ENCODE results near the gene WHRN.

The WHRN gene

DNA sequence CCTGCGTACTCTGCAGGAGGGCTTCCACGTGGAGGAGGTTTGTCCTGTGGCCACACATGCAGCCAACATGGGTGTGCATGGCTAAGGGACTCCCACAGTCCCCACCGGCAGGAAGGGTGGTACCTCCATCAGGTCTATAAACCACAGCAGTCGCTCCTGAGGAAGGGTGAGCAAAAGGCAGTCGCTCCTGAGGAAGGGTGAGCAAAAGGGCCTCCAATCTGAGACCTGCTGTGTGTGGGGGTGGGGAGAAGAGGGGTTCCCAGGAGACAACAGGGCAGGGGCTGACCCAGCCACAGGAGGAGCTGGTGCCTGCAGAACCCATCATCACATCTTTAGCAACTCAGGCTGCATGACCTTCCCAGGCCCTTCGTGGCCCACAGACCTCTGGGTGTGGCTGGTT, 87.2 kb downstream of the WHRN start:
- DNase-seq (ENCODE audit: low spot score) = no peak

DNA sequence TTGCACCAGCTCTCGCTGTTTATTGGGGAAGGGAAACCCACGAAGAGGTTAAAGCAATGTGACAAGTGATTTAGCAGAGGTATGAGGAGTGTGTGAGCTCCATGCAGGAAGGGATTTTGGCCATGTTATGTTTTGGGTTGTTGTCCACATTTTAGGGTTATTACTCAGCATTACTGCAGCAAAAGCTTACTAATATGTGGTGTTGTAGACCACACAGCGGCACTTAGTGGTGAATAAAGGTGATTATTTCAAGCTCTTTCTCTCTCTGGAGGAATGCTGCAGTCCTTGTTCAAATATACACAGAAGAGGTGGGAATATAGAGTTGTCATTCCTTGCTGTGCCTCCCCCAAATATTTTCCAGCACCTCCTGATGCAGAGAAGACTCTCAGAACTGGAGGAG, 87.8 kb downstream of the WHRN start:
- DNase-seq (ENCODE audit: low spot score) = peak; percentile 83

DNA sequence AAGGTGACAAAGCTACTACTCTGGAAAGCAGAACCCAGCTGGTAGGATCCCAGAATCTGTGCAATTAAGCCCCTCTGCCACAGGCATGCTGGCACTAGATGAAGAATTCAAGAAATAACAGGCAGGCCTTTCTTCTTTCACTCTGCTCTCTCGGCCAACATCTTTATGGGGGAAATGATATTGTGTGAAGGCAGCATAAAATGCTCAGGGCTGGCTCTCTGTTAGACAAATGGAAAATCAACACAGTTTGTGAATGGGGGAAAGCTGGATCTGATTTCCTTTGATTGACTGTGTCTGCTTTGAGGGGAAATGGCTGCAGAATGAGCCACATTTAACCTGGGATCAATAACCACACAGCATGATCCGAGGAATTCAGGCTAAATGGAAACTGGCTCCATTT, 88.4 kb downstream of the WHRN start:
- no peak for DNase-seq (ENCODE audit: low spot score)

DNA sequence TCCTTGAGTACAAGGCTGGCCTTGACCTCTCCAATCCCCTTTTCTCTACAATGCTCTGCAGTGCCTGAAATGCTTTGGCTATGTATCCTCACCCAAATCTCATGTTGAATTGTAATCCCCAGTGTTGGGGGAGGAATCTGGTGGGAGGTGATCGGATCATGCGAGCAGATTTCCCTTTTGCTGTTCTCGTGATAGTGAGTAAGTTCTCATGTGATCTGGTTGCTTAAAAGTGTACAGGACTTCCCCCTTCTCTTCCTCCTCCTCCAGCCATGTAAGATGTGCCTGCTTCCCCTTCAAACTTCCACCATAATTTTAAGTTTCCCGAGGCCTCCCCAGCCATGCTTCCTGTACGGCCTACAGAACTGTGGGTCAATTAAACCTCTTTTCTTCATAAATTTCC, 89.0 kb downstream of the WHRN start:
- DNase-seq (ENCODE audit: low spot score) = no peak

DNA sequence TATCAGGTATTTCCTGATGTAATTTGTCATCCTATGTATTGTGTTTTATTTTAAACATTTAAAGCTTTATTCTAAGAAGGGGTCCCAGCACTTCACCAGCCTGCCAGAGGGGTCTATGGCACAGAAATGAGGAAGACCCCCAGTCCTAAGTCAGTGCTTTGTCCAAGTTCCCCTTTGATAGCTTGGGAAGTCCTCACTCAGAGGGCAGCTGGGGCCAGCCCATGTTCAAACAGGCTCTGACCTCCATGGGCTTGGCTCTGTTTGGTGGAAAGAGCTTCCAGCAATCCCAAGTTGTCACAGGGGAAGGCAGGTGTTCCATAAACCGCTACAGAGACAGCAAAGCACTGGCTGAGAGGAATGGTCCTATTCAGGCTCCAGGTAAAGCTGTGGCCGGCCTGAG, 90.9 kb downstream of the WHRN start:
- no peak for DNase-seq (ENCODE audit: low spot score)

DNA sequence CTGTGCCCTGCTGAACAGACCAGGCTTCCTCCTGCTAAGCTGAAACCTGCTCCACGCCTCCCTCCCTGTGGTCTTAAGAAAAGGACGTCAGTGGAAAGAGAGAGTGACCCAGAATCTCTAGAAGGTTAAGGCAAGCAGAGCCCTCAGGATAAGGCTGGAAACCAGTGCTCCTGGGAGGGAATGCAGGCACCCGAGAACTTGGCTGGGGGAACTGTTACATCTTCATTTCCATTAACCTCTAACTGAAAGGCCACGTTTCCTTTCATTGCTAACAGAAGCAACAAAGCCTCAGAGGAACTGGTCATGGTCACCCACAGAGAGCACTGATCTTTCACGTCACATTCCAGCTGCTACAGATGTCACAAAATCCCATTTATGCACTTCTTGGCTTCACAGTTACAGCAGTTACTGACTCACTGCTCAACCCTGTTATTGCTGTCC, 91.4 kb downstream of the WHRN start:
- no peak for DNase-seq (ENCODE audit: low spot score)

DNA sequence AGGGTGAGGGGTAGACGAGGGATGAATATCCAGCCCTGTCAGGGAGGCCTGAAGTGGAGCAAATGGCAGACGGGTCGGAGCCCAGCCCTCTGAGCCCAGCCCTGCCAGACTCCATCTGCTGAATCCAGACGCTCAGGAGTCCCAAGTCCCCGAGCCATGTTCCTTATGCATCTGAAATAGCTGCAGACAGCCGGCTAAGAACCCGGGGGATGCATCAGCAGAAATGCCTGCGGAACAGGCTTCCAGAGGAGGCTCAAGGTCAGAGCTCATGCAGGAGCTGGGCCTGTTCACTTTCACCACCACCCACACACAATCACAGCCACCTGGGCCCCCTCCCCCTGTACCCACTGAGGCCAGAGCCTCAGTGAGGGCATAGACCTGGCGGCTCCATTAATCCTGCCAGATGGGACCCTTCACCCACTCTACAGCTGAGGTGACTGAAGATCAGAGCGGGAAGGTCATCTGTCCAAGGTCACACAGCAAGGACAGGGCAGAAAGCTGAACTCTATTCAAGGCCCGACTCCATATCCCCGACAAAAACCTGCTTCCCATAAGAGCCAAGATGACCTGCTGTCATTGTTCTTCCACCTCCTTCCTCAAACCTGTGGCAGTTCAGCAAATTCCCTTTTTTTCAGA, 93.1 kb downstream of the WHRN start:
- DNase-seq (ENCODE audit: low spot score) = no peak

DNA sequence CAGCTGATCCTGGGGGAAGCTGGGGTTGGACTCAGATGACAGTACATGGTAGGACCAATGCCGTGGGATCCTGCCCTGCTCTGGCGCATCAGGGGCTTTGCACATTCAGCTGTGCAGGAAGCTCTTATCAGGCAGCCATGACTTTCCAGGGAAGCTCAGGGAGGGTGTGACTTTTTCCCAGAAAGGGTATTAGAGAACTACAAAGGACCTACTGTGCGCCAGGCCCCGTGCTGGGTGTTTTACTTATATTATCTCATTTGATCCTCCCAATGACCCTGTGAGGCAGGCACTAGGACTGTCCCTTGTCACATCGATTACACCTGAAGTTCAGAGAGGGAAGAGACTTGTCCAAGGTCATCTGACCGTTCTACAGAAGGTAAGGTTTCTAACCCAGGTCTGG, 93.8 kb downstream of the WHRN start:
- DNase-seq (ENCODE audit: low spot score) = no peak

DNA sequence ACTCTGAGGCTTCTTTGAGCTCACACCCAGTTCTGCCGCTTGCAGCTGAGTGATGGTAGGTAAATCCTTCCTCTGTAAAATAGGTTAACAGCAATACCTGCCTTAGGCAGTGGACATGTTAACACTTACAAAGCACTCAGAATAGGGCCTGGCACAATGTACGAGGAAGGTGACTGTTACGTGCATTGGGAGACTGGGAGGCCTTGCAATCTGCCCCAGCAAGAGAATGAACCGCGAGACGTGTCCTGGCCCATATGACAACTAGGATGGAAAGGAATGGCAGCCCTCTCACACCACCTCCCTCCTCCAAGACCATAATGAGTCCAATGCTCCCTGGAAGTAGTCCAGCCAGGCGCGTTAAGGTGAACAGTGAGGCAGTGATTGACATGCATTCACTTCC, 94.4 kb downstream of the WHRN start:
- no peak for DNase-seq (ENCODE audit: low spot score)

DNA sequence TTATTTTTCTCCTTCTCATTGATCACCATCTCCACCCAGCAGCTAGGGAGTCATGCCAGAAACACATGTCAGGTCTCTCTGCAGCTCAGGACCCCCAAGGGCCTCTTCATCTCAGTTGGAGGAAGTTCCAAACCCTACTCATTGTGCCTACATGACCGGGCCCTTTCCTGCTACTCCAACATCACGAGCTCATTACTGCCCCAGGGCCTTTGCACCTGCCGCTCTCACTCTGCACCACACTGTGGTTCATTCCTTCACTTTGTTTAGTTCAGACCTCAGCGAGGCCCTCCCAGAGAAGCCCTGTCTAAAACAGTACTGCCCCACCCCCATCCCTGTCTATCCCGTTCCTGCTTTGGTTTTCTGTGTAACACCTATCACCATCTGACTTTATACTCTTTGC, 95.4 kb downstream of the WHRN start:
- DNase-seq (ENCODE audit: low spot score) = no peak

DNA sequence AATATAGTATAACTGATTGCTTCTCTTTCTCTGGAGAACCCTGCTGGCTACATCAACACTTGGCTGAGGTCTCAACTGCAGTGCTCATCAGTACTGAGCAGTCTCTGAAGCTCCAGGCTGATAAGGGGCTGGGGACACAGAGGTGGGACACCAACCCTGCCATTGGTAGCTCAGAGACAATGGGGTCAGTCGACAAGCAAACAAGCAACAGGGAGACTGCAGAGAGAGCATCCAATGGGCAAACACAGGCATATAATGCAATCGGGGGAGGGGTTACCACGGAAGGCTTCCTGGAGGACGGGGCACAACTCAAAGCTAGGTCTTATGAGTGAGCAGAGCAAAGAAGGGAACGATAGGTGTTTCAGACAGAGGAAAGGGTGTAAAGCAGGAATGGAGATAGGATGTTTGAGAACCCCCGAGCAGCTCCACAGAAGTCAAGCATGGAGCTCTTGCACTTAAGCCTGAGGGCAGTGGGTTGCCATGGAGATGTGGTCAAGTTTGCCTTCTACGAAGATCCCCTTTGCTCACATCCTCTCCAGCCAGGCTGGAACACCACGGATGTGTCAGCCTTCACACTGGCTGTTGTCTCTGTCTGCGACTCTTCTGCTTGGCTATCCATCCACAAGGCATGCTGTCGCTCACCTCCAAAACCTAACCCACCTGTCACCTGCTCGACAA, 96.0 kb downstream of the WHRN start:
- no peak for DNase-seq (ENCODE audit: low spot score)

DNA sequence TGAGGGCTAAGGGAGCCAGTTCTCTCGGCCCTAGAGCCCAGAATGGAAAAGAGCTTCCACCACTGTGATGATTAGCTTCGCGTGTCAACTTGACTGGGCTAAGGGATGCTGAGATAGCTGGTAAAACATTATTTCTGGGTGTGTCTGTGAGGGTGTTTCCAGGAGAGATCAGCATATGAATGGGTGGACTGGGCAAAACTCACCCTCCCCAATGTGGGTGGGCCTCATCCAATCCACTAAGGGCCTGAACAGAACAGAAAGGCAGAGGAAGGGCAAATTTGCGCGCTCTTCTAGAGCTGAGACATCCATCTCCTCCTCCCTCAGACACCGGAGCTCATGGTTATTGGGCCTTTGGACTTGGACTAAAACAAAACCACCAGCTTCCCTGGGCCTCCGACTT, 96.6 kb downstream of the WHRN start:
- no peak for DNase-seq (ENCODE audit: low spot score)

DNA sequence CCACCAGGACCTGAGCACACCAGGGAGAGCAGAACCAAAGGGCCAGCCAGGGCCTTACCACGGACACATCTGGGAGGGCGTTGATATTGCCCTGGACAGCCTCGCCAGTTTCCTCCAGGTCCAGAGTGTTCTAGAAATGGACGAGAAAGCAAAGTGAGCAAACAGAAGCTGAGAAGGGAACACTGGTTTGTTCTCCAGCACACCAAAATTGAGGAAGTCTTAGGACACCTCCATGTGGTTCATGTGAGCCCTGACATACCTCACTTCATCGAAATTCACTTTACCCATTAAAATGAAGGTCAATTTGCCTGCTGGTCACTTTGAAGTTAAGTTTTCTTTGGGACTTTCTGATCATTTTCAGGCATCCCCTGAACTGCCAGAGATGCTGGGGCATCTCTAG, 97.4 kb downstream of the WHRN start:
- DNase-seq (ENCODE audit: low spot score) = no peak

DNA sequence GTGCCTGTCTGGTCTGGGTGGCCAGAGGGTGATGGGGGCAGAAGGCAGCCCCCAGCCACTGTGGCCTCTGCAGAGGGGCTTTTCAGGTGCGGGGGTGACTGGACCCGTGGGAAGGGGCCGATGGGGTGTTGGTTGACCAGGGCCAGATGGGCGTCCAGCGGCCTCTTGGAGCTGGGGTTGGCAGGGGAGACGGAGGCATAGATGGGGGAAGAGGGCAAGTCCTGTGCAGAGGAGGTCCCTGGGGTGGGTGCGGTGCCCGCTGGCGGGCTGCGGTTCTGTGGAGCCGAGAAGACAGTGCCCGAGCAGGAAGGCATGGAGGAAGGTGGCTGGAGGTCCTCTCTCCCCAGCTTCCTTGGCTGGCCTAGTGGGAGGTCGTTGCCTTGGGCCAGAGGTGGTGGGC, 98.8 kb downstream of the WHRN start:
- DNase-seq (ENCODE audit: low spot score) = no peak

DNA sequence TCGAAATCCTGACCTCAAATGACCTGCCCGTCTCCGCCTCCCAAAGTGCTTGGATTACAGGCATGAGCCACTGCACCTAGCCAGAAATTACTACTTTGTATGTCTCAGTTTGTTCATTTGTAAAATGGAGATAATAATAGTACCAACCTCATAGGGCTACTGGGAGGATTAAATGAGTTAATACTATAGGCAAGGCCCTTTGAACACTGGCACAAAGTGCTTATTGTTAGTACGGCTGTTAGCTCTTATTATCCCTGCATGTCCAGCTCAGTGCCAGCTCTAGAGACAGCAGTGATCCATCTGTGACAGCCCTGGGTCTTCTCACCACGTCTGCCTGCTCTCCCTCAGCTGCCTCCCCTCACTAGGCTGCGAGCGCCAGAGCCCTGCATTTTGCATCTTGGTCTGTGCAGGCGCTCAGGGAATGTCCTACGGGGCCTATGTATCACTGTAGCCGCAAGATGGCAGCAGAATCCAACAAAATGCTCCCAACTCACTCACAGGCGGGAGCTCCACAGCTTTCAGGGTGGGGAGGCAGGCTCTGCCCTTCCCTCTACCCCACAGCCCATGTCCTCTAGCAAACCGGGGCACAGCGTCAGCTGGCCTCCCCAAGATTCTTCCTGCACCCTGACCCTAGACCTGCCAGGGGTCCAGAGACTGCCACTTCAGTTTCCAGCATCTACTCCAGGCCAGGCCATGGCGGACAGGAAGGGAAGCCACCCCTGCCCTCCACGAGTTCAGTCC, 99.8 kb downstream of the WHRN start:
- peak; percentile 93 for DNase-seq (ENCODE audit: low spot score)

DNA sequence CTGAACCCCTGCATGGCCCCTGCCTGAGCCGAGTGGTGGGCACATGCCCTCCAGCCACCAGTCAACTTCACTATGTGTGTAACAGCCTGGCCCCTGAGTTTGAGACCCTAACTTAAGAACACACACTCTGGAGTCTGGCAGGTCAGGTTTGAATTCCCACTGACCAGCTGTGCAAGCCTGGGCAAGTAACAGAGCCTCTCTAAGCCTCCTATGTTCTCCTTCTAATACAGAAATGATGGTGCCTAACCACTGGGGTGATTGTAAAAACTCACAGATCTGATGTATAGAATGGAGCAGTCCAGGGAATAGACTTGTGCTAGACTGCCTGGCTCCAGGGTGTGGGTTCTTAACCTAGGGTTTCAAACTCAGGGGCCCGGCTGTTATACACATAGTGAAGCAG, 100.7 kb downstream of the WHRN start:
- no peak for DNase-seq (ENCODE audit: low spot score)

DNA sequence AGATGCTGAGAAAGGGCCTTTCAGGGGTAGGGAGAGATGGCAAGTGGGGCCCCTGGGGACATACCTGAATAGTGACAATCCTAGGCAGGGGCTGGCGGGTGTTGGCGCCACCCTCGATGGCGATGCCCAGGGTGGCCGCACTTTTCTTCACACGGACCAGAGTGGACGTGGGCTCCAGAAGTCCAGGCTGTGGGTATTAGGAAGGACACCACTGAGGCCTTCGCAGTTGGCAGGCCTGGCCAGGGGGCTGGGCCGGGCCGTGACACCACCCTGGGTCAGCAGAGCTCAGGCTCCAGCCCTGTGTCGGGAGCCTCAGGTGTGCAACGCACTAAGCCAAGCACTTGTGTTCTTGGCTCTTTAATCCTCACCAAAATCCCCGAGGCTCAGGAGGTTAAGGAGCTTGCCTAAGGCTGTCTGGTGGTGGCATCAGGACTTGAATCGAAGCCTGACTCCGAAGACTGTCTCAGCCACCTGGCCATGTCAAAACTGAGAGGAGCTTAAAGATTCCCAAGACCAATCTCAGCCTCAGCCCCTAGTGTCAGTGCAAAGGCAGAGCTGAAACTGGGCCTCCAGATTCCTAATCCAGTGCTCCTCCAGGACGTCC, 102.0 kb downstream of the WHRN start:
- no peak for DNase-seq (ENCODE audit: low spot score)

DNA sequence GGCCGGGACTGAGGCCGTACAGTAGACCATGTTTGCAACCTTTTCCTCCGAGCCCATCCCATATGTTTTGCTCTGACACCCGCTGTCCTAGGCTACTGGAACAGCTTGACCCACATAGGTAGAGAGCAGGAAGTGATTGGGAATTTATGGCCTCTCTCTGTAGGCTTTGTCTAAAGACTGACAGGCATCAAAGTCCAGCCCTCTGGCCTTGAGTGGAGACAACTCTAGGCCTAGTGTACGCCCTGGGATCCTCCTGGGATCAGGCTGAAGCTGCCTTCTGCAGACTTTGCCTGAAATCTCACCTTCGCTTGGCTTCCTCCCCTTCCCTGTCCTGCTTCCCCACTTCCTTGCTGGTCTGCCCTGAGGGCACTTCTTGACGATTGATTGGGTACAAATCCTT, 103.9 kb downstream of the WHRN start:
- DNase-seq (ENCODE audit: low spot score) = no peak

DNA sequence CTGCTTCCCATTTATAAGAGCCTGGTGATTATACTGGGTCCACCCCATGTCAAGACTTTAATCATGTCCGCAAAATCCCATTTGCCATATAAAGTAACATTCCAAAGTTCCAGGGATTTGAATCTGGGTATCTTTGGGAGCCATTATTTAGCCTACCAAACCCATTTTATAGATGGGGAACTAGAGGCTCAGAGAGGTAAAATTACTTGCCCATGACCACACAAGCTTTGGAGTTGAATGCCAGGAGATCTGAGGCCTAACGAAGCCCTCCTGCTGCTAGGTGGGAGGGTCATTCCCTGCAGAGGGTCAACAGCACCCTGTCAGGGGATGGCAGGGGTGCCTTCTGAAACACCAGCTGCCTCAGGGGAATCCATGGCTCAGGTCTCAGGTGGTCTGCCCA, 104.5 kb downstream of the WHRN start:
- no peak for DNase-seq (ENCODE audit: low spot score)

DNA sequence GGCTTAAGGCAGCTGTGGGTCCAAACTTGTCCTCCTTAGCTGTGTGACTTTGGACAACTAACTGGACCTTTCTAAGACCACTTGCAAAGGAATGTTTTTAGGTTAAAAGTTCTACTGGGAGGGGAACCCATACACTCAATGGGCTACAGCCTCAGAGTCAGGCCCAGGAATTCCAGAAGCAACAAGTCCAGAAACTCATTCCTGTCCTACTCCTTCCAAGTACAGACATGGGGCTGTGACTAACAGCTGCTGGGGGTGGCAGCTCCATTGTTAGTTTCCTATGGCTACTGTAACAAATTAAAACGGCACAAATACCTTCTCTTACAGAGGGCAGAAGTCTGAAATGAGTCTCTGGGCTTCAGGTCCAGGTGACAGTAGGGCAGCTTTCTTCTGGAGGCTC, 105.1 kb downstream of the WHRN start:
- no peak for DNase-seq (ENCODE audit: low spot score)

DNA sequence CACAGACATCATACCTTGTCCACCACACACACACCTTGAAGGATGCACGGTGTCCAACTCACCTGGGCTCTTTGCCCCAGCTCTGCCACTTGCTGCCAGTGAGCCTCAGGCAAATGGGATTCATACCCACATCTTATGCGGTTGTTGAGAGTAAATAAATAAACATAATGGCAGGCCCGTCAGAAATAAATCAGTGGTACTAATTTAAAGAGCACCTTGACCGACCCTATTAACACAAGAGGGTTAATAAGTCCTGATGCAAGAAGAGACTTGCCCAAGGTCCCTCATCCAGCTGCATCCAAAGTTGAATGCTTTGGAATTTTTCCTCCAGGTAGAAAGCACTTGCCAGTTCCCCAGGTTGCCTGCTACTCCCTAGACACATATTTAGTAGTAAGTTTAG, 105.9 kb downstream of the WHRN start:
- no peak for DNase-seq (ENCODE audit: low spot score)

DNA sequence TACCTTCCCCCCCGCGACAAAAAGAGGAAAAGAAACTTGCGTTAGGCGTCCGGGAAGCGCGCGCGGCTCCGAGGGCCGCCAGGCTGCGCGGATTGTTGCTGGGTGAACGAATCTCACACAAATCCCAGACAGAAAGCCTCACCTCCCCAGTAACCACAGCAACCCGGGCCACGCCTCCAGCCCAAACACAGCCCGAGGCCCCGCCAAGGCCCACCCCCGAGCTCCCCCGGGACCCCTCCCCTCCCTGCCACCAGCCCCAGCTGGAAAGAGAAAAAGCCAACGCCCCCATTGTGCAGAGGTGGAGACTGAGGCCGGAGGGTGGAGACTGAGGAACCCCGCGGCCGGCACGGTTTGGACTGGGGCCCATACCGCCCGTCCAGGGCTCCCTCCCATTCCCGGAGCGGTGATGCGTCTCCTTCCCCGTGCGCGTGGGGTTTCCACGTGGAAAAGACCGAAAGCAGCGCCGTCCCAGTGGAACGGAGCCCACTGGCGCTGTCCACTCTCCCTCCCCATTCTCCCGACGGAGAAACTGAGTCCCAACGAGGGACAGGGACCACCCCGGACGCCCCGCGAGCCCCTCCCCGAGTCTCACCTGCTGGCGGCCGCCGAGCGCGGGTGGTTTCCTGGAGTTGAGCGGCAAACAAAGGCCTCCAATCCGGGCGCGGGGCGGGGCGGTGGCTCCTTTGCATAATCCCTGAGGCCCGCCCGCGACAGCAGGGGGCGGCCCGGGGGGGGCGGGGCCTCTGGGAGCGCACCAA, 107.2 kb downstream of the WHRN start:
- DNase-seq (ENCODE audit: low spot score) = peak; percentile 99

Data from GM03348 (cell line).